HL-60 (cell line): ENCODE data around the gene MTX3.

Experiments
- GABPA ChIP-seq: IDR thresholded peaks from 2 replicates; pipeline ENCODE4 v1.6.1; 2012; ENCODE audit warnings: low read depth
- POLR2AphosphoS5 ChIP-seq: IDR thresholded peaks from 2 replicates; pipeline ENCODE4 v1.6.1; 2012; ENCODE audit warnings: low read depth
- SPI1 ChIP-seq: IDR thresholded peaks from 2 replicates; pipeline ENCODE4 v1.6.1; 2012; ENCODE audit warnings: low read depth, mild to moderate bottlenecking, borderline replicate concordance
- TF ChIP-seq, protein P1 (sequence below): IDR thresholded peaks from one replicate; pipeline ENCODE4 v1.5.1; 2011; ENCODE audit warnings: low read length, control low read depth, inconsistent platforms; ENCODE audit not compliant: insufficient read depth
- TF ChIP-seq, protein P2 (sequence below): IDR thresholded peaks from 2 replicates; pipeline ENCODE4 v1.6.1; 2012; ENCODE audit warnings: low read depth; ENCODE audit not compliant: insufficient replicate concordance

DNA sequence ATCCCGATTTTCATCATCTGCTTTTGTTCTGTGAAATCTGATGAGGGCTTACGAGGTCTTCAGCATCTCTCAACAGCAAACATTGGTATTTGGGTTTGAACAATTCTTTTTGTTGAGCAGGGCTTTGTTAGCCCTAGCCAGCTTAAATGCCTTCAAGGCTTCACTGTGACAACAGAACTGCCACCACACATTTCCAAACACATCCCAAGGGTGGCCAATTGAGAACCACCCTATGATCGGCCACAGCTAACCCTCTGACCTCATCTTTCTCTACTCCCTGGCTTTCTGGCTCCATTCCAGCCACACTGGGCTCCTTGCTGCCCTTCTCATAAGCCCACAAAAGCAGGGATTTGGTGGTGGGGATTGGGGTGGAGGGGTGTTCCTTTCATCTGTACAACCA lies 17.6 kb downstream of the MTX3 start:
- TF ChIP-seq POLR2AphosphoS5 (no peak), GABPA (no peak), SPI1 (no peak)
- TF ChIP-seq, protein P1, sequence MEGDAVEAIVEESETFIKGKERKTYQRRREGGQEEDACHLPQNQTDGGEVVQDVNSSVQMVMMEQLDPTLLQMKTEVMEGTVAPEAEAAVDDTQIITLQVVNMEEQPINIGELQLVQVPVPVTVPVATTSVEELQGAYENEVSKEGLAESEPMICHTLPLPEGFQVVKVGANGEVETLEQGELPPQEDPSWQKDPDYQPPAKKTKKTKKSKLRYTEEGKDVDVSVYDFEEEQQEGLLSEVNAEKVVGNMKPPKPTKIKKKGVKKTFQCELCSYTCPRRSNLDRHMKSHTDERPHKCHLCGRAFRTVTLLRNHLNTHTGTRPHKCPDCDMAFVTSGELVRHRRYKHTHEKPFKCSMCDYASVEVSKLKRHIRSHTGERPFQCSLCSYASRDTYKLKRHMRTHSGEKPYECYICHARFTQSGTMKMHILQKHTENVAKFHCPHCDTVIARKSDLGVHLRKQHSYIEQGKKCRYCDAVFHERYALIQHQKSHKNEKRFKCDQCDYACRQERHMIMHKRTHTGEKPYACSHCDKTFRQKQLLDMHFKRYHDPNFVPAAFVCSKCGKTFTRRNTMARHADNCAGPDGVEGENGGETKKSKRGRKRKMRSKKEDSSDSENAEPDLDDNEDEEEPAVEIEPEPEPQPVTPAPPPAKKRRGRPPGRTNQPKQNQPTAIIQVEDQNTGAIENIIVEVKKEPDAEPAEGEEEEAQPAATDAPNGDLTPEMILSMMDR: no peak
- TF ChIP-seq, protein P2, sequence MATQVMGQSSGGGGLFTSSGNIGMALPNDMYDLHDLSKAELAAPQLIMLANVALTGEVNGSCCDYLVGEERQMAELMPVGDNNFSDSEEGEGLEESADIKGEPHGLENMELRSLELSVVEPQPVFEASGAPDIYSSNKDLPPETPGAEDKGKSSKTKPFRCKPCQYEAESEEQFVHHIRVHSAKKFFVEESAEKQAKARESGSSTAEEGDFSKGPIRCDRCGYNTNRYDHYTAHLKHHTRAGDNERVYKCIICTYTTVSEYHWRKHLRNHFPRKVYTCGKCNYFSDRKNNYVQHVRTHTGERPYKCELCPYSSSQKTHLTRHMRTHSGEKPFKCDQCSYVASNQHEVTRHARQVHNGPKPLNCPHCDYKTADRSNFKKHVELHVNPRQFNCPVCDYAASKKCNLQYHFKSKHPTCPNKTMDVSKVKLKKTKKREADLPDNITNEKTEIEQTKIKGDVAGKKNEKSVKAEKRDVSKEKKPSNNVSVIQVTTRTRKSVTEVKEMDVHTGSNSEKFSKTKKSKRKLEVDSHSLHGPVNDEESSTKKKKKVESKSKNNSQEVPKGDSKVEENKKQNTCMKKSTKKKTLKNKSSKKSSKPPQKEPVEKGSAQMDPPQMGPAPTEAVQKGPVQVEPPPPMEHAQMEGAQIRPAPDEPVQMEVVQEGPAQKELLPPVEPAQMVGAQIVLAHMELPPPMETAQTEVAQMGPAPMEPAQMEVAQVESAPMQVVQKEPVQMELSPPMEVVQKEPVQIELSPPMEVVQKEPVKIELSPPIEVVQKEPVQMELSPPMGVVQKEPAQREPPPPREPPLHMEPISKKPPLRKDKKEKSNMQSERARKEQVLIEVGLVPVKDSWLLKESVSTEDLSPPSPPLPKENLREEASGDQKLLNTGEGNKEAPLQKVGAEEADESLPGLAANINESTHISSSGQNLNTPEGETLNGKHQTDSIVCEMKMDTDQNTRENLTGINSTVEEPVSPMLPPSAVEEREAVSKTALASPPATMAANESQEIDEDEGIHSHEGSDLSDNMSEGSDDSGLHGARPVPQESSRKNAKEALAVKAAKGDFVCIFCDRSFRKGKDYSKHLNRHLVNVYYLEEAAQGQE: no peak
